ENCODE data around the gene REEP6.

- no peak for TF ChIP-seq CTCF (conservative IDR thresholded peaks at IDR 0.05 in 1 of 2, IDR thresholded peaks at IDR 0.05 in 1 of 2; ENCODE audit: low read depth in 1 of 2, low read length in 2 of 2)
- TF ChIP-seq EZH2 (IDR thresholded peaks at IDR 0.05; ENCODE audit: low read length, missing control alignments), result no peak
Measured at GRCh38 chr19:1529430-1529816, 38.4 kb downstream of the REEP6 start.
